Mucosa of stomach (tissue), 1 donor: Measurements from ENCODE around the gene HDAC6.

Experiments used
- H3K27me3 ChIP-seq: one replicate; pipeline ENCODE4 v1.7.0; 2013; ENCODE audit warnings: mild to moderate bottlenecking, low read length; ENCODE audit not compliant: control insufficient read depth, insufficient read depth
- H3K36me3 ChIP-seq: one replicate; pipeline ENCODE4 v1.7.0; 2013; ENCODE audit warnings: low read length; ENCODE audit not compliant: control insufficient read depth, insufficient read depth
- H3K4me1 ChIP-seq: one replicate; pipeline ENCODE4 v1.7.0; 2013; ENCODE audit warnings: mild to moderate bottlenecking, low read length; ENCODE audit not compliant: control insufficient read depth, insufficient read depth
- H3K4me3 ChIP-seq: one replicate; pipeline ENCODE4 v1.7.0; 2013; ENCODE audit warnings: low read length
- H3K9ac ChIP-seq: one replicate; pipeline ENCODE4 v1.7.0; 2013; ENCODE audit warnings: mild to moderate bottlenecking, low read length, moderate library complexity
- H3K9me3 ChIP-seq: one replicate; pipeline ENCODE4 v1.7.0; 2013; ENCODE audit warnings: mild to moderate bottlenecking, low read length, moderate library complexity; ENCODE audit not compliant: control insufficient read depth
- donor health status: Pancreatic carcinoma.

Gene HDAC6

GRCh38 chrX:48782795-48783194 lies 19.1 kb upstream of the HDAC6 start:
- Histone ChIP-seq H3K9ac (no peak overlapping the region), H3K36me3 (no peaks in the 10 kb centered on the region), H3K9me3 (no peaks in the 10 kb centered on the region), H3K27me3 (peaks cover 4% of the 10 kb centered on the region), H3K4me3 (no peak overlapping the region), H3K4me1 (no peaks in the 10 kb centered on the region)

DNA sequence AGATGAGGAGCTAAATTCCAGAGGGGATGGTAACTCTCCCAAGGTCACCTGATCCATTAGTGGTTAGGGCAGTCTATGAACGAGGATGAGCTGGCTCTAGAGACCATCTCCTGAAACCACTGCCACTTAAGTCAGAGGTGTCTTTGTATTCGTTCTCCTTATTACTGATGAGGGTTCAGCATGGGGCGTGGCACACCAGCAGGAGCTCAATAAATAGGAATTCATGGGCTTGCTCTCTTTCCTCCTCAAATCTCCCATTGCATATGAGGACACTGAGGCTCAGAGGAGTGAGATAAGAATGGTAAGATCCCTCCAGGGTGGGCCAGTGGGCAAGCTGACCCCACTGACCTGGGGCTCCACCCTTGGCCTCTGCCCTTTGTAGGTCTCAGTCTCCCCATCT lies 17.1 kb upstream of the HDAC6 start:
- no peak overlapping the region for H3K4me3 ChIP-seq

GRCh38 chrX:48785186-48785539 lies 16.7 kb upstream of the HDAC6 start:
- Histone ChIP-seq H3K36me3 (no peaks in the 10 kb centered on the region), H3K9ac (no peak overlapping the region), H3K27me3 (peaks cover 4% of the 10 kb centered on the region), H3K4me3 (no peak overlapping the region), H3K4me1 (no peaks in the 10 kb centered on the region), H3K9me3 (no peaks in the 10 kb centered on the region)

More for the DNA sequence above, 17.1 kb upstream of the HDAC6 start:
- Histone ChIP-seq H3K9me3 (no peaks in the 10 kb centered on the region), H3K4me1 (no peaks in the 10 kb centered on the region), H3K9ac (no peak overlapping the region), H3K27me3 (peaks cover 4% of the 10 kb centered on the region), H3K36me3 (no peaks in the 10 kb centered on the region)

- Histone ChIP-seq H3K9me3 (no peaks in the 10 kb centered on the region), H3K9ac (no peak overlapping the region), H3K4me1 (no peaks in the 10 kb centered on the region)
Observed at GRCh38 chrX:48785540-48786214, 16.2 kb upstream of the HDAC6 start.

GRCh38 chrX:48786341-48786800 lies 15.5 kb upstream of the HDAC6 start, which contains the start of gene GATA1:
GATA1 (plus strand) TSS chrX:48786590; CDS start chrX:48791110, 4,520 bp downstream.
- Histone ChIP-seq H3K9me3 (no peaks in the 10 kb centered on the region), H3K36me3 (no peaks in the 10 kb centered on the region), H3K4me1 (no peaks in the 10 kb centered on the region), H3K9ac (no peak within 1 kb of the TSS), H3K4me3 (no peak within 1 kb of the TSS), H3K27me3 (peaks cover 4% of the 10 kb centered on the region)

More at GRCh38 chrX:48785540-48786214, 16.2 kb upstream of the HDAC6 start:
- Histone ChIP-seq H3K4me3 (no peak overlapping the region), H3K27me3 (peaks cover 4% of the 10 kb centered on the region), H3K36me3 (no peaks in the 10 kb centered on the region)

GRCh38 chrX:48786825-48787504 lies 14.9 kb upstream of the HDAC6 start:
- Histone ChIP-seq H3K36me3 (no peaks in the 10 kb centered on the region), H3K27me3 (peaks cover 4% of the 10 kb centered on the region), H3K4me3 (no peak overlapping the region), H3K4me1 (no peaks in the 10 kb centered on the region), H3K9me3 (no peaks in the 10 kb centered on the region), H3K9ac (no peak overlapping the region)

DNA sequence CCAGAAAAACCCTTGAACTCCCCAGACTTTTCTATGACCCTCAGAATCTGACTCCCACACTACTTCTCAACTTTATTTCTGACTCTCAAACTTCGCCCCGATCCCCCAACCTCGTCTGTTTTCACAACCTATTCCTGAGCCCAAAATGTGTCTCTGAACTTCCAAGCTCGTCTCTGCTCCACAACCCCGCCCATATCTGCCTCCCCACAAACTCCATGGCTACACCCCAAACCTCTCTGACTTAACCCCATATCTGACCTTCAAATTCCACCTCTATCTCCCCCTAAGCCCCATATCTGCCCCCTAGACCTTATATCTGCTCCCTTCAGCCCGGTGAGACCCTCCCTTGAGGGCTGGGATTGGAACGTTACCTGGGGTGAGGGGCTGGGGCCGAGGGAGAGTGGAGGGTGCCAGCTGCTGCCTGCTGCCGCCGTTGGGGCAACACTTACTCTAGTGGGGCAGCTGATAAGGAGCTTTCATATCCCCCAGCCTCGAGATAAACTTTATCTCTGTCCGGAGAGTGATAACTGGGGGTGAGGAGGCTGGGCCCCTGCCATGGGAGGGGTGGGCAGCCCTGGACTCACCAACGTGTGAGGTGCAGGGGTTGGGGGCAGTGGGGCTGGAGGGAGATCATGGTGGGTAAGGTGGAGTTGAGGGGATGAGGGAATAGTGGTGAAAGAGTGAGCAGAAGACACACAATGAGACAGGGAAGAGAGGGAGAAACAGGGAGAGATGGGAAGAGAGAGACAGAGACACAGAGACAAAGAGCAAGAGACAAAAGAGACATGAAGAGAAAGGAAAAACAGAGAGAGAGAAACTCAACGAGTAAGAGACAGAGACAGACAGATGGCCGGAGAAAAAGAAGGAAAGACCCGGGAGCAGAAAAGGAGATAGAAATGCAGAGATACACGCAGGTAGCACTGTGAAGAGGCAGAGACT lies 14.1 kb upstream of the HDAC6 start:
- no peak overlapping the region for H3K4me3 ChIP-seq
- H3K9me3 ChIP-seq = no peaks in the 10 kb centered on the region
- no peaks in the 10 kb centered on the region for H3K36me3 ChIP-seq
- no peak overlapping the region for H3K9ac ChIP-seq
- H3K27me3 ChIP-seq = peaks cover 4% of the 10 kb centered on the region
- H3K4me1 ChIP-seq = no peaks in the 10 kb centered on the region

DNA sequence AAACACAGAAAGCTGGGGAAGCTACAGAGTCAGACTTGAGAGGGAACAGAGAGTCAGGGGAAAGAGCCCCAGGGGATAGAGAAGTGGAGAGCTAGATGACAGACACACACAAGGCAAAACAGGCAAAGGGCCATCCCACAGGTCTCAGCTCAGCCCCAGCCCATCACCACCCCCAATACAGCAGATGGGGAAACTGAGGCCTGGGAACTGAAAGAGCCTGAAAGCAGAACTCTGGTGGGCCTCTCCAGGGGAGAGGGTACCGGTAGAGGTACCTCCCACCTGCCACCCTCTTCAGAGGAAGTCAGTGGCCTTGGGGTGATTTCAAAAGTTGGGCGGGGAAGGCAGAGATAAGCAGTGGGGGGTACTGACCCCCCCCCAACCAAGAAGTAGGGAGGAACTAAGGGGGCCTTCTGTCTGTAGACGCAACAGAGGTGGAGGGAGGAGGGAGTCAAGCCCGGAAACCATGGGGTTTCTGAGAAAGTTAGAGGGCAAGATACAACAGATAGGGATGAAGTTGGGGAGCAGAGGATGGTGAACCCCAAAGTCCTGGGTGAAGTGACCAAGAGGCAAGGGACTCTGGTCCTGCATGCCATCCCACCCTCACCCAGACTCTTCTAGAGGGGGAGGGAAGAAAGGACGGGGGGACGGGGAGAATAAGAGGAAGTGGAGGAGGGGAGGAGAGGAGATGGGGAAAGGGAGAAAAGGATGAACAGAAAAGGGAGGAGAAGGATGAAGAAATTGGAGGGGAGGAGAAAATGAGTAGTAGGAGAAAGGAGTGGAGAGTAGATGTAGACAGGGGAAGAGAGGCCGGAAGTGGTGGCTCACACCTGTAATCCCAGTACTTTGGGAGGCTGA lies 12.3 kb upstream of the HDAC6 start:
- peaks cover 4% of the 10 kb centered on the region for H3K27me3 ChIP-seq
- no peaks in the 10 kb centered on the region for H3K4me1 ChIP-seq
- no peak overlapping the region for H3K9ac ChIP-seq
- H3K36me3 ChIP-seq = no peaks in the 10 kb centered on the region
- no peaks in the 10 kb centered on the region for H3K9me3 ChIP-seq
- H3K4me3 ChIP-seq = no peak overlapping the region

GRCh38 chrX:48790477-48790876 lies 11.4 kb upstream of the HDAC6 start:
- Histone ChIP-seq H3K9me3 (no peaks in the 10 kb centered on the region), H3K36me3 (no peaks in the 10 kb centered on the region), H3K4me1 (no peaks in the 10 kb centered on the region), H3K27me3 (peaks cover 4% of the 10 kb centered on the region), H3K9ac (no peak overlapping the region), H3K4me3 (no peak overlapping the region)

- no peaks in the 10 kb centered on the region for H3K4me1 ChIP-seq
- no peaks in the 10 kb centered on the region for H3K36me3 ChIP-seq
- no peak overlapping the region for H3K9ac ChIP-seq
- H3K9me3 ChIP-seq = no peaks in the 10 kb centered on the region
- no peak overlapping the region for H3K4me3 ChIP-seq
- peaks cover 4% of the 10 kb centered on the region for H3K27me3 ChIP-seq
Observed at GRCh38 chrX:48791063-48791820, 10.6 kb upstream of the HDAC6 start.

GRCh38 chrX:48792219-48792618 lies 9.6 kb upstream of the HDAC6 start:
- Histone ChIP-seq H3K36me3 (no peaks in the 10 kb centered on the region), H3K4me1 (no peaks in the 10 kb centered on the region), H3K9ac (no peak overlapping the region), H3K4me3 (no peak overlapping the region), H3K9me3 (no peaks in the 10 kb centered on the region), H3K27me3 (peaks cover under 1% of the 10 kb centered on the region)
